ENCODE data around the gene GNAL.

The GNAL gene

GRCh38 chr18:11906926-11907874, 218.1 kb downstream of the GNAL start:
- peaks cover 21% of the 10 kb centered on the region for H3K4me1 ChIP-seq (ENCODE audit: control insufficient read depth, insufficient read depth, low read depth, low read length)
- H3K4me3 ChIP-seq (ENCODE audit: insufficient read depth in 1 of 2, low read depth in 1 of 2, low read length in 2 of 2): peak overlapping the region in 1 of 2 experiments; percentile 91
- peak overlapping the region; percentile 74 for H3K4me2 ChIP-seq (ENCODE audit: low read length, poor library complexity, severe bottlenecking)
- H3K4ac ChIP-seq (ENCODE audit: low read depth in 1 of 2, low read length in 2 of 2): no peak overlapping the region
- no peak overlapping the region for H2AK5ac ChIP-seq (ENCODE audit: low read length, severe bottlenecking)
- no peaks in the 10 kb centered on the region for H3K9me3 ChIP-seq (ENCODE audit: control insufficient read depth, low read length)
- peaks cover 11% of the 10 kb centered on the region for H3K79me1 ChIP-seq (replicated peaks; ENCODE audit: low read length, poor library complexity, severe bottlenecking)
- no peaks in the 10 kb centered on the region for H3K27me3 ChIP-seq (ENCODE audit: control insufficient read depth in 1 of 2, insufficient read depth in 1 of 2, low read length in 2 of 2)
- H4K91ac ChIP-seq (ENCODE audit: low read length): no peak overlapping the region
- H2BK12ac ChIP-seq (ENCODE audit: low read length in 2 of 2): no peak overlapping the region
- no peak overlapping the region for H2BK5ac ChIP-seq (ENCODE audit: low read depth, low read length, poor library complexity, severe bottlenecking)
- H2BK120ac ChIP-seq (ENCODE audit: low read depth, low read length): no peak overlapping the region
- no peak overlapping the region for H3K18ac ChIP-seq (ENCODE audit: low read depth in 1 of 2, low read length in 2 of 2)
- H3K14ac ChIP-seq (ENCODE audit: low read length in 2 of 2): no peak overlapping the region
- H3K9ac ChIP-seq (ENCODE audit: low read length): peak overlapping the region; percentile 94
- no peak overlapping the region for H2AFZ ChIP-seq (ENCODE audit: low read depth, low read length)
- no peak overlapping the region for H2BK15ac ChIP-seq (ENCODE audit: low read depth, poor library complexity, severe bottlenecking)
- 75% methylated on average over 16 of the region's 20 CpGs for WGBS
- DNase-seq: peak; percentile 18
- no peak overlapping the region for H4K8ac ChIP-seq (ENCODE audit: low read length)
- peaks cover 17 to 23% of the 10 kb centered on the region in 2 experiments for H3K36me3 ChIP-seq (ENCODE audit: control insufficient read depth in 1 of 2, insufficient read depth in 2 of 2, low read depth in 1 of 2, low read length in 2 of 2)
- H3K27ac ChIP-seq (ENCODE audit: low read length, poor library complexity, severe bottlenecking): no peak overlapping the region
- H3K23ac ChIP-seq (ENCODE audit: low read length in 2 of 2): no peak overlapping the region

DNA sequence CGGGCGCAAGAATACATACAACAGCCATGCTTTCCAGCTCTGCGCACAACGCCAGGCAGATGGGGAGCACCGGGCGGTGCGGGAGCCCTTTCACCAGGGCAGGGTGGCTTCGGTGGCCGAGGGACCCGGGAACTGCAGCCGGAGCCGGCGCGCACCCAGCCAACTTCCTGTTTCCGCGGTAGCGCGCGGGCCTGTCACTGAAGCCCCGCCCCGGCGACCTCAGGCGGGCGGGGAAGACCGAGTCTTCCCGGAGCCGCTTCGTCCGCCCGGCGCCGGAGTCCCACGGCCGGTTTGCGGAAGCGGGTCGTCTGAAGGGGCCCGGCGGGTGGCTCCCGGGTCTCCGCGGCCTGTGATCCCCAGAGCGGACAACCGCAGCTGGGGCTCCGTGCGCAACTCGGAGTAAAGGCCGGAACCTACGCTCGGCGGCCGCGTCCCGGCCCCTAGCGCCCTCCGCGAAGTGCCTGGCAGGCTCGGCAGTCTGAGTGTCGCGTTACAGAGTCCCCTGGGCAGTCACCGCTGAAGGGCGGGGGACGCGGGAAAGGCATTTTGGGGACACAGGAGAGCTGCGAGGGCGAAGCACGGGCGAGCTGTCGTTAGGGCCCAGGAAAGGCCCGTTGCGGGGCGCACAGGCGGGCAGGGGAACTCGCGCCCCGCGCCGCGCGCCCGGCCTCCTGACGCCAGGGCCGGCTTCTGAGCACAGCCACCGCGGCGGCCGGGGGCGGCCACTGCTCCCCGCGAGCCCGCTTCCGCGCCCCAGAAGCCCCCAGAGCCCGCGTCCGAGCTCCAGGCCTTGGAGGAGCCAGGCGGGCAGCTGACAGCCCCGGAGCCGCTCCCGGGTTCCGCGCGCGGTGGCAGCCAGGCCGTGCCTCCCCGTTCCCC, 219.4 kb downstream of the GNAL start, which contains the start of gene MPPE1:
Gene MPPE1 (minus strand): TSS at position 136 of the 879 bp plus-strand sequence. CDS start 11,053 bp downstream, outside the sequence.
- H3K4me1 ChIP-seq (ENCODE audit: control insufficient read depth, insufficient read depth, low read depth, low read length): peaks cover 14% of the 10 kb centered on the region
- peak within 1 kb of the TSS; percentile 77 for H4K91ac ChIP-seq (ENCODE audit: low read length)
- peak within 1 kb of the TSS; percentile 89 to 91 for H3K4me3 ChIP-seq (ENCODE audit: insufficient read depth in 1 of 2, low read depth in 1 of 2, low read length in 2 of 2)
- H3K4ac ChIP-seq (ENCODE audit: low read depth in 1 of 2, low read length in 2 of 2): peak within 1 kb of the TSS; percentile 81 to 94
- no peak within 1 kb of the TSS for H2AK5ac ChIP-seq (ENCODE audit: low read length, severe bottlenecking)
- peak within 1 kb of the TSS; percentile 99 for H4K8ac ChIP-seq (ENCODE audit: low read length)
- H3K9ac ChIP-seq (ENCODE audit: low read length): peak within 1 kb of the TSS; percentile 94
- H3K18ac ChIP-seq (ENCODE audit: low read depth in 1 of 2, low read length in 2 of 2): peak within 1 kb of the TSS; percentile 89 to 98
- H3K14ac ChIP-seq (ENCODE audit: low read length in 2 of 2): peak within 1 kb of the TSS; percentile 44 to 89
- no peak within 1 kb of the TSS for H2BK12ac ChIP-seq (ENCODE audit: low read length in 2 of 2)
- peak within 1 kb of the TSS; percentile 81 for H2BK5ac ChIP-seq (ENCODE audit: low read depth, low read length, poor library complexity, severe bottlenecking)
- DNase-seq: peak; percentile 89
- peak within 1 kb of the TSS; percentile 74 for H3K4me2 ChIP-seq (ENCODE audit: low read length, poor library complexity, severe bottlenecking)
- H3K79me1 ChIP-seq (replicated peaks; ENCODE audit: low read length, poor library complexity, severe bottlenecking): peaks cover 11% of the 10 kb centered on the region
- H2BK15ac ChIP-seq (ENCODE audit: low read depth, poor library complexity, severe bottlenecking): peak within 1 kb of the TSS; percentile 83
- peak within 1 kb of the TSS; percentile 71 for H3K27ac ChIP-seq (ENCODE audit: low read length, poor library complexity, severe bottlenecking)
- peaks cover 7 to 12% of the 10 kb centered on the region in 2 experiments for H3K36me3 ChIP-seq (ENCODE audit: control insufficient read depth in 1 of 2, insufficient read depth in 2 of 2, low read depth in 1 of 2, low read length in 2 of 2)
- no peaks in the 10 kb centered on the region for H3K9me3 ChIP-seq (ENCODE audit: control insufficient read depth, low read length)
- H2AFZ ChIP-seq (ENCODE audit: low read depth, low read length): peak within 1 kb of the TSS; percentile 66
- WGBS: under 1% methylated on average over 96 of the region's 106 CpGs
- H3K23ac ChIP-seq (ENCODE audit: low read length in 2 of 2): peak within 1 kb of the TSS in 1 of 2 experiments; percentile 48
- H3K27me3 ChIP-seq (ENCODE audit: control insufficient read depth in 1 of 2, insufficient read depth in 1 of 2, low read length in 2 of 2): no peaks in the 10 kb centered on the region
- peak within 1 kb of the TSS; percentile 92 for H2BK120ac ChIP-seq (ENCODE audit: low read depth, low read length)

- Histone ChIP-seq H3K27me3 (ENCODE audit: control insufficient read depth in 1 of 2, insufficient read depth in 1 of 2, low read length in 2 of 2) (no peaks in the 10 kb centered on the region), H3K4ac (ENCODE audit: low read depth in 1 of 2, low read length in 2 of 2) (no peak overlapping the region), H3K36me3 (ENCODE audit: control insufficient read depth in 1 of 2, insufficient read depth in 2 of 2, low read depth in 1 of 2, low read length in 2 of 2) (peaks cover 7 to 12% of the 10 kb centered on the region in 2 experiments), H3K9me3 (ENCODE audit: control insufficient read depth, low read length) (no peaks in the 10 kb centered on the region), H2BK15ac (ENCODE audit: low read depth, poor library complexity, severe bottlenecking) (no peak overlapping the region), H2AFZ (ENCODE audit: low read depth, low read length) (peak overlapping the region; percentile 66), H3K79me1 (replicated peaks; ENCODE audit: low read length, poor library complexity, severe bottlenecking) (peaks cover 11% of the 10 kb centered on the region), H3K4me1 (ENCODE audit: control insufficient read depth, insufficient read depth, low read depth, low read length) (peaks cover 14% of the 10 kb centered on the region), H3K14ac (ENCODE audit: low read length in 2 of 2) (peak overlapping the region in 1 of 2 experiments; percentile 57), H3K9ac (ENCODE audit: low read length) (peak overlapping the region; percentile 94), H4K8ac (ENCODE audit: low read length) (peak overlapping the region; percentile 99), H2AK5ac (ENCODE audit: low read length, severe bottlenecking) (no peak overlapping the region), H3K4me3 (ENCODE audit: insufficient read depth in 1 of 2, low read depth in 1 of 2, low read length in 2 of 2) (peak overlapping the region; percentile 89 to 91), H2BK120ac (ENCODE audit: low read depth, low read length) (peak overlapping the region; percentile 92), H3K18ac (ENCODE audit: low read depth in 1 of 2, low read length in 2 of 2) (peak overlapping the region; percentile 88 to 98), H2BK5ac (ENCODE audit: low read depth, low read length, poor library complexity, severe bottlenecking) (no peak overlapping the region), H2BK12ac (ENCODE audit: low read length in 2 of 2) (no peak overlapping the region), H3K27ac (ENCODE audit: low read length, poor library complexity, severe bottlenecking) (no peak overlapping the region), H3K4me2 (ENCODE audit: low read length, poor library complexity, severe bottlenecking) (peak overlapping the region; percentile 74), H4K91ac (ENCODE audit: low read length) (peak overlapping the region; percentile 65), H3K23ac (ENCODE audit: low read length in 2 of 2) (no peak overlapping the region)
- WGBS: 64% methylated on average over 7 of the region's 13 CpGs
- peak; percentile 43 for DNase-seq
Observed at GRCh38 chr18:11909061-11909455, 220.0 kb downstream of the GNAL start.

Measured in mesenchymal stem cell (in vitro differentiated cells and primary cell).